Measurements from ENCODE around the gene HLA-DQA2.

GRCh38 chr6:32764048-32764447 lies 22.9 kb downstream of the HLA-DQA2 start:
- TF ChIP-seq, protein P1, sequence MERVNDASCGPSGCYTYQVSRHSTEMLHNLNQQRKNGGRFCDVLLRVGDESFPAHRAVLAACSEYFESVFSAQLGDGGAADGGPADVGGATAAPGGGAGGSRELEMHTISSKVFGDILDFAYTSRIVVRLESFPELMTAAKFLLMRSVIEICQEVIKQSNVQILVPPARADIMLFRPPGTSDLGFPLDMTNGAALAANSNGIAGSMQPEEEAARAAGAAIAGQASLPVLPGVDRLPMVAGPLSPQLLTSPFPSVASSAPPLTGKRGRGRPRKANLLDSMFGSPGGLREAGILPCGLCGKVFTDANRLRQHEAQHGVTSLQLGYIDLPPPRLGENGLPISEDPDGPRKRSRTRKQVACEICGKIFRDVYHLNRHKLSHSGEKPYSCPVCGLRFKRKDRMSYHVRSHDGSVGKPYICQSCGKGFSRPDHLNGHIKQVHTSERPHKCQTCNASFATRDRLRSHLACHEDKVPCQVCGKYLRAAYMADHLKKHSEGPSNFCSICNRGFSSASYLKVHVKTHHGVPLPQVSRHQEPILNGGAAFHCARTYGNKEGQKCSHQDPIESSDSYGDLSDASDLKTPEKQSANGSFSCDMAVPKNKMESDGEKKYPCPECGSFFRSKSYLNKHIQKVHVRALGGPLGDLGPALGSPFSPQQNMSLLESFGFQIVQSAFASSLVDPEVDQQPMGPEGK (CRISPR knock-in tag; IDR thresholded peaks at IDR 0.05; ENCODE audit: borderline replicate concordance) = no peak
- TF ChIP-seq ZFP30 (CRISPR knock-in tag; IDR thresholded peaks at IDR 0.05) (no peak), CREB5 (CRISPR knock-in tag; IDR thresholded peaks at IDR 0.05; ENCODE audit: low read depth) (no peak), ZNF8 (CRISPR knock-in tag; IDR thresholded peaks at IDR 0.05) (no peak), ZNF70 (CRISPR knock-in tag; IDR thresholded peaks at IDR 0.05) (no peak), ZFP3 (CRISPR knock-in tag; IDR thresholded peaks at IDR 0.05) (no peak), ARNTL (CRISPR knock-in tag; IDR thresholded peaks at IDR 0.05; ENCODE audit: borderline replicate concordance, low read depth) (no peak), CSDC2 (CRISPR knock-in tag; IDR thresholded peaks at IDR 0.05) (no peak), RARB (CRISPR knock-in tag; IDR thresholded peaks at IDR 0.05) (no peak), SNAI2 (CRISPR knock-in tag; IDR thresholded peaks at IDR 0.05) (no peak), PPARA (CRISPR knock-in tag; IDR thresholded peaks at IDR 0.05; ENCODE audit: borderline replicate concordance) (no peak), TSHZ2 (CRISPR knock-in tag; IDR thresholded peaks at IDR 0.05) (no peak), ESRRG (CRISPR knock-in tag; IDR thresholded peaks at IDR 0.05) (no peak)
- TF ChIP-seq, protein P2, sequence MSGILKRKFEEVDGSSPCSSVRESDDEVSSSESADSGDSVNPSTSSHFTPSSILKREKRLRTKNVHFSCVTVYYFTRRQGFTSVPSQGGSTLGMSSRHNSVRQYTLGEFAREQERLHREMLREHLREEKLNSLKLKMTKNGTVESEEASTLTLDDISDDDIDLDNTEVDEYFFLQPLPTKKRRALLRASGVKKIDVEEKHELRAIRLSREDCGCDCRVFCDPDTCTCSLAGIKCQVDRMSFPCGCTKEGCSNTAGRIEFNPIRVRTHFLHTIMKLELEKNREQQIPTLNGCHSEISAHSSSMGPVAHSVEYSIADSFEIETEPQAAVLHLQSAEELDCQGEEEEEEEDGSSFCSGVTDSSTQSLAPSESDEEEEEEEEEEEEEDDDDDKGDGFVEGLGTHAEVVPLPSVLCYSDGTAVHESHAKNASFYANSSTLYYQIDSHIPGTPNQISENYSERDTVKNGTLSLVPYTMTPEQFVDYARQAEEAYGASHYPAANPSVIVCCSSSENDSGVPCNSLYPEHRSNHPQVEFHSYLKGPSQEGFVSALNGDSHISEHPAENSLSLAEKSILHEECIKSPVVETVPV (CRISPR knock-in tag; IDR thresholded peaks at IDR 0.05) = no peak
